NCI-H524 treated with DMSO at 0.1 percent for 48 hours (cell line): ENCODE data around the gene TSC1.
A peak's percentile ranks its signal among the peaks of the same experiment; 100 is the strongest.
"Not testable (repeated sequence)": the region's sequence is repeated elsewhere in the genome, so short reads cannot be mapped to it uniquely, and the experiment has no call there.

ENCODE experiments used
- DNase-seq: peaks from one replicate; lab custom pipeline; 2025; lab: John Stamatoyannopoulos, UW

TSC1 gene

DNA sequence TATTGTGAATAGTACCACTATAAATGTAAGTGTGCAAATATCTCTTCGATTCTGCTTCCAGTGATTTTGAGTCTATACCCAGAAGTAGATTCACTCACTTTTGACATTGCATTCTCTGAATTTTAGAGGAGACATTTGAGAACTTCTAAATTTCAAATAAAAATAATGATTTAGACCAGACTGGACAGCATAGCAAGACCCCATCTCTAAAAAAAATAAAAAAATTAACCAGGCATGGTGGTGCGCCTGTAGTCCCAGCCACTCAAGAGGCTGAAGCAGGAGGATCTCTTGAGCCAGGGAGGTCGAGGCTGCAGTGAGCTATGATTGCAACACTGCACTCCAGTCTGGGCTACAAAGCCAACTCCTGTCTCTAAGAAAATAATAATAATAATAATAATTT is 32.2 kb upstream of the TSC1 start:
- no peak for DNase-seq

- no peak for DNase-seq
Measured at GRCh38 chr9:132975961-132976360, 31.5 kb upstream of the TSC1 start.

- no peak for DNase-seq
Measured at GRCh38 chr9:132973713-132974112, 29.3 kb upstream of the TSC1 start.

DNA sequence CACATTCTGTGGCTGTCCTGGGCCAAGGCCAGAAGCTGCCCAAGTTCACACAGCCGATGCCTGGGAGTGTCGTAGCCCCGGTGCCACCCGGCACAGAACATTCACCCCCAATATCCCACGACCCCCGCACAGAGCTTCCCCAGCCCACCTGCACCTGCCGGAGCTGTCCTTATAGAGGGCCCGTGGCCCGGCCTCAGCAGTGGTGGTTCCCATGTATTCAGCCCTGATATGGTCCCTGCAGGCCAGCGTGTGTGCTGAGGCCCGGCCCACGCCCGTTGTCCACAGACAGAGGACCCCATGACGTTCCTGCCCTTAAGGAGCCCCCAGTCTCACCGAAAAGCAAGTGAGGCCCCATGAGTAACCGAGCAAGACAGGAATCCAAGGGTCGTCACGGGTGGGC is 28.8 kb upstream of the TSC1 start:
- no peak for DNase-seq

DNA sequence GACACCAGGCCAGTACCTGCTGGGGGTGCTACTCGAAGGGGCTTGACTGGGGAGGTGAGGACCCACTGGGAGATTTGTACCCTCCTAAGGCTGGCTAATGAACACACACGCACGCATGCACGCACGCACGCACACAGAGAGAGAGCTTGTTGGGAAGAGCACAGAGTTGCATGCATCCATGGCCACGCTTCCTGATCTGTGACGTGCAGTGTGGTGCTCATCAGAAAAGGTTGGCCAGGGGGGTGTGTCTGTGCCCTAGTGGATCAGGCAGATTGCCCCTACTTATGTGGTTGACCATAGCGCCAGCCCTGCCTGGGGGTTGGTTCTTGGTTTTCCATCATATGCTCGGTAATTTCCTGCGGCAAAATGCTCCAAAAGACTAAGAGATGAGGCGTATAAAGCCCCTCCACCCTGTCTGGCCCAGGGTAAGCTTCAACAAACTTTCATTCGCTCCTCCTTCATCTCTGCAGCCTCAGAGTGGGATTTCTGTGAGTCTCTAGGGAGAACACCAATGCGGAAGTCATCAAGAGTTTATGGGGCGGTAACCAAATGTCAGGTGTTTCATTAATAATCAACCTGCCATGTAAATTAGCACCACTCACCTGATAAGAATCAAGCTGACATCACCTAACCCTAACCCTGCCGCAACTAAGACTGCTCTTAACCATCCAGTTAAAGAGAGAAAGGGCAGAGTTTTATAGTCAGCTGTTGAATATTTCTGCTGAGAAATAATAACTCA is 26.1 kb upstream of the TSC1 start:
- DNase-seq = no peak

GRCh38 chr9:132969783-132970182 is 25.4 kb upstream of the TSC1 start:
- no peak for DNase-seq

GRCh38 chr9:132967908-132968307 is 23.5 kb upstream of the TSC1 start:
- not testable (repeated sequence) for DNase-seq

GRCh38 chr9:132965478-132965877 is 21.1 kb upstream of the TSC1 start:
- no peak for DNase-seq

DNA sequence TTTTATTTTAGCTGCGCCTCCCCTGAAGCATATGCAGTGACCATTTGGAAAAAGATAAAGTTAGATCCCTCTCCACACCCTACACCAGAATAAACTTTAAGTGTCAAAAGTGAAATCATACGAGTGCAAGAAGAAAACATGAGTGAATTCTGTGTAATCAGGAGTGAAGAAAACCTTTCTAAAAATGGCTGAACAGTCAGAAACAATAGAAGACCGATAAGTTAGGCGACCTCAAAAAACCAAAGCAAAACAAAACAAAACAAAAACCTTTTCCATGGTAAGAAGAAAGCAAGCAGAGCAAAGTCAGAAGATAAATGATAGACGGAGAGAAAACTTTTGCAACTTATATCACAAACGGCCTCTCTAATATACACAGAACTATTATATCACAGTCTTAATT is 16.6 kb upstream of the TSC1 start:
- DNase-seq = no peak

DNA sequence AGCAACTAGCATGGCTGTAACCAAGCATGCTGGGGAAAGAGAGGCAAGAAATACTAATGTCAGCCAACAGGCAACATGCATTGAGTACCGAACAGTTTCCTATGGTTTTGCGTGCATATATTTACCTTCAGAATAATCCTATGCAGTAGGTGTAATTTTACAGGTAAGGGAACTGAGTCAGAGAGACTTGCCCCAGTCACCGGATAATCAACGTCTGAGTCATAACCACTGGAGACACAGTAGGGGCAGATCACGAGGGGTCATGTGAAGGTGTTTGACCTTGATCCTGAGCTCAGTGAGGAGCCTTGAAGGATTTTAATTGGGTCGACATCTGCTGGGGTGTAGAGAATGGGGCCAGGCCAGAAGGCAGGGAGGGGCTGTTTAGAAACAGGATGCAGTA is 13.4 kb upstream of the TSC1 start:
- peak; percentile 29 for DNase-seq

DNA sequence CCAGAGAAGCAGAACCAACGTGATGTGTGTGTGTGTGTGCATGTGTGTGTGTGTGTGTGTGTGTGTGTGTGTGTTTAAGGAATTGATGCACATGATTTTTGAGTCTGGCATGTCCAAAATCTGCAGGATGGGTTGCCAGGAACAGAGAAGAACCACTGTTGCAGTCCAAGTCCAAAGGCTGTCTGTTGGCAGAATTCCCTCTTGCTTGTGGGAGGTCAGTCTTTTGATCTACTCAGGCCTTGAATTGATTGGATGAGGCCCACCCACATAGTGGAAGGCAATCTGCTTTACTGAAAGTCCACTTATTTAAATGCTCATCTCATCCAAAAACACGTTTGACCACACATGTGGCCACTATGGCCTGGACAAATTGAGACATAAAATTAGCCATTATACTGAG is 11.4 kb upstream of the TSC1 start:
- no peak for DNase-seq

- no peak for DNase-seq
Measured at GRCh38 chr9:132955123-132955522, 10.7 kb upstream of the TSC1 start.

- DNase-seq = no peak
Measured at GRCh38 chr9:132949709-132950108, 5.3 kb upstream of the TSC1 start.

DNA sequence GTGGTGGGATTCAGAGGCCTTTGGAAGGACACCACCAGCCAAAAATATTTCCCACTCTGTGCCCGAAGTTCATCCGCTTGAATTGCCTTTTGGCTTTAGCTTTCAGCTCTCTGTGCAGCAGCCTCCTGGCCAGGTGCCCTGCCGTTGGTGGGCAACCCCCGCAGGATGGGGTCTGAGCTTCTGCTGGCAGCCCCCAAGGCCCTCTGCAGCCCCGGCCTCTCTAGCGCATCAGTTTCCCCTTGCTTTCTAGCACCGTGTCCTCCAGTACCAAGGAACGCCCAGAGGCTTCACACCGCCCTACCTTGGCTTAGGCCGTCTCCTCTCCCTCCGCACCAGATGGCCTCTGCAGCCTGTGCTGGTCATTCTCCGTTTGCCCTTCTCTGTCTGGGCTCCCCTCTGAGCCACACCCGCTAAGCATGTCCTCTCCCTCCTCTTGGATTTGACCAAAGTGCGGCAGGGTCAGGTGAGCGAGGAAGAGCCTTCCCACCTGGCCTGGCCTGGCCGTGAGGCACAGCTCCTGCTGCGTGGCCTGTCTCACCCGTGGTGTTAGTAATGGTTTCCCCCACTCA is 4.2 kb upstream of the TSC1 start:
- no peak for DNase-seq

GRCh38 chr9:132947756-132948155 is 3.3 kb upstream of the TSC1 start:
- no peak for DNase-seq

- no peak for DNase-seq
Measured at GRCh38 chr9:132946631-132947295, 2.3 kb upstream of the TSC1 start.

GRCh38 chr9:132946211-132946610 is 1.8 kb upstream of the TSC1 start:
- DNase-seq = peak; percentile 11

DNA sequence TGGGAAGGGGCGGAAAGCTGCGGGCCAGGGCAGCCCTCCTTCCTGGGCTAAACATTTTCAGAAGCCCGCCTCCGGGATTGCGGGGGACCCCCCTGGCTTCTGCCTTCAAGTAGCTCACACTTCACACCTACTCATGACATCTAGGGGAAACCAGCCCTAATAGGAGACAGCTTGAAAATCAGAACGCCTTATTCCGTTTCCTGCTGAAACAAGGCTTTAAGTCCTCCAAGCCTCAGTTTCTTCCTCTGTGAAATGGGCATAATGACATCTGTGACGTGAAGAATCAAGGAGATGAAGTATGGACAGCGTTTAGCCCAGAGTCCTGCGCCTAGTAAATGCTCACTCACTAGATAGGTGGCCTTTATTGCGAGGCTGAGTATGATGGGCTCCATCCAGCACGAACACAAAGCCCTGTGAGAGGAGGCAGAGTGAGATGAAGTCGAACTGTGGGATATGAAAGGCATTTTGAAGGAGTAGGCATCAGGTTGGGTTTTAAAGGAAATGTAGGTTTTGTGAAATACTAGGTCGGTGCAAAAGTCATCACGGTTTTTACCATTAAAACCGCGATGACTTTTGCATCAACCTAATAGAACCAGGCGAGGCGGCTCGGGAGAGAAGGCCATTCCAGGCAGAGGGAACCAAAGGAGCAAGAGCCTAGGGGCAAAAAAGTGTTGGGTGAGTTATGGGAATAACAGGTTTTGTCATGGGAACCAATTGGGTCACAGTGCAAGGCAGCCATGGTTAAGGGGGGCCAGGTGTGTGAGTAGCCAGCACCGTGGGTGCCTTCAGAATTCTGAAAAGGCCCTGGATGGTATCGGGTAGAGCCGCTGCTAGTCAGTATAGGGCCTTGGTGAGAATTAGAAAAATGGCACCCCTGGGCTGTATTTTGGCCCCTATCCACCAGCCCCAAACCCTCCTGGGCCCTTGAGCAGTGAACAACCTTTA is 1.0 kb upstream of the TSC1 start:
- no peak for DNase-seq

GRCh38 chr9:132943651-132944293 is 644 bp downstream of the TSC1 start:
- DNase-seq = no peak

DNA sequence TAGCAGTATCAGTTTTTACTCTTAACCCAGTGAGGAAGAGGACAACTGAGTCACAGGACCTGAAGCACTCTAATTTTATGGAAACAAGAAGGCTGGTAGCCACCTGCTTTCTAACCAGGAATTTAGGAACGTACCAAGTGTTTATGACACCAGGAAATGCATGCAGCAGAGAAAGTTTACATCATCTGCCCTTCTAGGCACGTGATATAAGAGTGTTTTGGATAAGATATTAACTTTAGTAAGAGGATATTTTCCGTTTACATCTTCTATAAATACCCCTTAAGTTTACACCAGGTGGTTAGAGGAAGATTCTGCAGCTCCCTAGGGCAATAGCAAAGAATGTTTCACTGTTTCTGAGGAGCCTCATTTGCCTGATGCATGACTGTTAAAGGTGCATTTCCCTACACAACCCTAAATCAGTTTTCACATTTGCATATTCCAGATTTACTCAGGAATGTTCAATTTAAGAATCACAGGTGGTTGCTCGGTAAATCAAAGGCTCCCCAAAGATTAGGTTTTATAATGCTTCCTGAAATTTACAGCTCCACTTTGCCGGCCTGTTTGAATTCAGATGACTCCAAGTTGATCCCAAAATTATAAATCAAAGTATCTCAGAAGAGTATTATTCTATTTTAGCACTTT is 1.8 kb downstream of the TSC1 start:
- DNase-seq = no peak

DNA sequence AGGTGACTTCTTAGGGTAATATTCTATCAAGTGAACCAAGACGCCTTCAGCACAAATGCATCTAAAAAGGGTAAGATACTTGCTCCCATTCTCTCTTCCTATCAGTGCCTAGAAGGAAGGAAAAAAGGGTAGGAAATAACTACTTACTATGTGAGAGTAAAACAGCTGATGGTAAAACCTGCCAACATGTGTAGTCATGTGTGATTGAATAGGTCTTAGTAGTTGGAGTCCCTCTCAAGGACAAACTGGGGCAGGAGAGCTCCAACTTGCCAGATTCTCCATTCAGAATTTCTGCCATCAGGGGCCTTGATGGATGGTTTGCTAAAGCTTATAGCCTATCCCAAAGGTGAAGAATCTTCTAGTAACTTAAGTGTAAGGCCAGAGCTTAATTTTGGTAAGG is 5.2 kb downstream of the TSC1 start:
- DNase-seq = no peak
